Measurements from ENCODE around the gene SYNC. TPM values are rescaled to one million over a fixed set of nuclear protein-coding genes. Genes with fewer than 3 reads are reported as not detected.
"Not testable (repeated sequence)": the region's sequence is repeated elsewhere in the genome, so short reads cannot be mapped to it uniquely, and the experiment has no call there.

SYNC gene
- total RNA-seq, 4 donors from 2014 or later, result 2.8 to 16.9 (median 5.8) TPM

GRCh38 chr1:32705516-32705915, 2.9 kb upstream of the SYNC start:
- no peak for DNase-seq (ENCODE audit: low spot score in 2 of 2)
- no peak for TF ChIP-seq POLR2A (IDR thresholded peaks at IDR 0.05)
- TF ChIP-seq, protein P1, sequence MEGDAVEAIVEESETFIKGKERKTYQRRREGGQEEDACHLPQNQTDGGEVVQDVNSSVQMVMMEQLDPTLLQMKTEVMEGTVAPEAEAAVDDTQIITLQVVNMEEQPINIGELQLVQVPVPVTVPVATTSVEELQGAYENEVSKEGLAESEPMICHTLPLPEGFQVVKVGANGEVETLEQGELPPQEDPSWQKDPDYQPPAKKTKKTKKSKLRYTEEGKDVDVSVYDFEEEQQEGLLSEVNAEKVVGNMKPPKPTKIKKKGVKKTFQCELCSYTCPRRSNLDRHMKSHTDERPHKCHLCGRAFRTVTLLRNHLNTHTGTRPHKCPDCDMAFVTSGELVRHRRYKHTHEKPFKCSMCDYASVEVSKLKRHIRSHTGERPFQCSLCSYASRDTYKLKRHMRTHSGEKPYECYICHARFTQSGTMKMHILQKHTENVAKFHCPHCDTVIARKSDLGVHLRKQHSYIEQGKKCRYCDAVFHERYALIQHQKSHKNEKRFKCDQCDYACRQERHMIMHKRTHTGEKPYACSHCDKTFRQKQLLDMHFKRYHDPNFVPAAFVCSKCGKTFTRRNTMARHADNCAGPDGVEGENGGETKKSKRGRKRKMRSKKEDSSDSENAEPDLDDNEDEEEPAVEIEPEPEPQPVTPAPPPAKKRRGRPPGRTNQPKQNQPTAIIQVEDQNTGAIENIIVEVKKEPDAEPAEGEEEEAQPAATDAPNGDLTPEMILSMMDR (IDR thresholded peaks at IDR 0.05), result no peak
- no peak overlapping the region for H3K4me3 ChIP-seq (ENCODE audit: low read depth, poor library complexity, severe bottlenecking)
- 93 to 95% methylated on average over 7 of the region's 7 CpGs for WGBS, 2 donors
- intact Hi-C loops (cut with DNase I; ENCODE audit: low total_unique reads), result loop anchor here (10.0 kb wide), 1 partner anchor 159 kb away; no protein-coding TSS in a partner anchor

DNA sequence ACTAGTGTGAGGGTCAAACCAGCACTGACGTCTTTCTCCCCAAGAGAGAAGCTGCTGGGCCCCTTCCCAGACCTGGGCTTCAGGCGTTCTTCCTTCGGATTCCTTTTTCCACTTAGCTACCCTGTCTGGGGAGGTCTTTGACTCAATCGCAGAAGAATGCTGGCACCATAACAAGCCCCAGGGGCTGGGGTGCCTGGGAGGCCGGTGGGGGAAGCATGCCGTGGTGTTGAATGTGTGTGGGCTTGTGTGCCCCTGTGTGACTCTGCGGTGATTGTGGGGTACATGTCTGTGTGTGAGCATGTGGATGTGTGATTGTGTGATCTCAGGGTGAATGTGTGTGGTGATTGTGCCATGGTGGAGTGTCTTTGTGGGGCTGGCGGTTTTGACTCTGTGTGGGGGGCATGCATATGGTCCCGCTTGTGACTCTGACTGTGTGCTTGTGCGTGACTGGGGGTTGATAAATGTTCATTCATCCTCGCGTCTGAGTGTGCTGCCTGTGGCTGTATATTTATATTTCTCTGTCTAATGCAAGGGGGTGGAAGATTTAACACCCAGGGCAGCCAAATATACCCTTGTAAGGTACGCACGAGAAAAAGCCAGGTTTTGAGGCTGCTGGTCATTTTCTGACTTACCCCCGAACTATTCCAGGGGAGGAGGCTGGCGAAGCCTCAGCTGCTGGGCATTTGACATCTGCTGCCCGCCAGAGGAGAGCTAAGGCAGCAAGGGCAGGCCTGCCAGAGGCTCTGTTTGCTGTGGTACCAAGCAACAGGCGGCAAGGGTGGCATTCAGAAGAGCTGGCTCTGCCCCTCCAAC, 1.1 kb upstream of the SYNC start:
- DNase-seq (ENCODE audit: low spot score in 2 of 2), result no peak
- 48 to 50% methylated on average over 18 of the region's 18 CpGs for WGBS, 2 donors
- H3K4me3 ChIP-seq (ENCODE audit: low read depth, poor library complexity, severe bottlenecking), result no peak overlapping the region
- TF ChIP-seq, protein P1 (IDR thresholded peaks at IDR 0.05), result no peak
- TF ChIP-seq POLR2A (IDR thresholded peaks at IDR 0.05), result no peak
- intact Hi-C loops (cut with DNase I; ENCODE audit: low total_unique reads), result loop anchor here (10.0 kb wide), 1 partner anchor 161 kb away; no protein-coding TSS in a partner anchor

- intact Hi-C loops (cut with DNase I; ENCODE audit: low total_unique reads), result loop anchor here (10.0 kb wide), 1 partner anchor 163 kb away; no protein-coding TSS in a partner anchor
- no peak for TF ChIP-seq POLR2A (IDR thresholded peaks at IDR 0.05)
- peak overlapping the region; percentile 31 for H3K4me3 ChIP-seq (ENCODE audit: low read depth, poor library complexity, severe bottlenecking)
- no peak for DNase-seq (ENCODE audit: low spot score in 2 of 2)
- WGBS, 2 donors, result 3 to 8% methylated on average over 9 to 21 of the region's 27 CpGs
Observed at GRCh38 chr1:32701951-32702598, 495 bp downstream of the SYNC start.

GRCh38 chr1:32701421-32701911, 1.1 kb downstream of the SYNC start:
- peak in 1 of 2 donors; percentile 31 for DNase-seq (ENCODE audit: low spot score in 2 of 2)
- no peak overlapping the region for H3K4me3 ChIP-seq (ENCODE audit: low read depth, poor library complexity, severe bottlenecking)
- no peak for TF ChIP-seq POLR2A (IDR thresholded peaks at IDR 0.05)
- TF ChIP-seq, protein P1 (IDR thresholded peaks at IDR 0.05), result no peak
- WGBS, 2 donors, result 14 to 16% methylated on average over 6 of the region's 6 CpGs
- intact Hi-C loops (cut with DNase I; ENCODE audit: low total_unique reads), result loop anchor here (10.0 kb wide), 1 partner anchor 163 kb away; no protein-coding TSS in a partner anchor

GRCh38 chr1:32696996-32697395, 5.6 kb downstream of the SYNC start:
- intact Hi-C loops (cut with DNase I; ENCODE audit: low total_unique reads); H3K4me3 ChIP-seq (ENCODE audit: low read depth, poor library complexity, severe bottlenecking): not testable (repeated sequence)
- 89 to 97% methylated on average over 8 of the region's 8 CpGs for WGBS, 2 donors
- DNase-seq (ENCODE audit: low spot score in 2 of 2), result peak in 1 of 2 donors; percentile 56

DNA sequence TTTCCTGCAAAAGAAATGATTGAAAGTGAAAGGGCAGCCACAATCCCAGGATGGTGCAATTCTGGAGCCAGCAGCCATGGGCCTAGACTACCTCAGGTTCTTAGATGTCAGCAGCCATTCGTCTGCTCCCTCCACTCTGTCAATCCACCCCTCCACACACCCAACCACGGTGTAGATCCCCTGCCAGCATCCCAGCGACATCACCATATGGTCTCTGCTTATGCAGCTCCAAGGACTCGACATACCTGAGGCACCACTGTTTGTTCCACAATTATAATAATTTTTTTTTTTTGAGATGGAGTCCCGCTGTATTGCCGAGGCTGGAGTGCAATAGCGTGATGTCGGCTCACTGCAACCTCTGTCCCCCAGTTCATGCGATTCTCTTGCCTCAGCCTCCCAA, 6.5 kb downstream of the SYNC start:
- WGBS, 2 donors, result 88 to 93% methylated on average over 9 of the region's 9 CpGs
- no peak overlapping the region for H3K4me3 ChIP-seq (ENCODE audit: low read depth, poor library complexity, severe bottlenecking)
- peak in 1 of 2 donors; percentile 68 for DNase-seq (ENCODE audit: low spot score in 2 of 2)
- intact Hi-C loops (cut with DNase I; ENCODE audit: low total_unique reads), result no loop called here
- TF ChIP-seq POLR2A (IDR thresholded peaks at IDR 0.05), result no peak
